ENCODE data around the gene CHAC1.

- TF ChIP-seq CTCF (IDR thresholded peaks at IDR 0.05; ENCODE audit: poor library complexity, severe bottlenecking) (no peak), EP300 (conservative IDR thresholded peaks at IDR 0.05; ENCODE audit: poor library complexity, severe bottlenecking) (no peak), SMC3 (conservative IDR thresholded peaks at IDR 0.05; ENCODE audit: poor library complexity) (no peak)
Measured at GRCh38 chr15:40968290-40969085, 15.2 kb downstream of the CHAC1 start.

Data from neural cell (in vitro differentiated cells).